Gastrocnemius medialis (tissue), 4 donors: ENCODE data around the gene SMG7. TPM values are rescaled to one million over a fixed set of nuclear protein-coding genes. Genes with fewer than 3 reads are reported as not detected.

Experiments used
- ATAC-seq, 2 donors: fragments of 150-250 bp; one replicate each; pipeline ENCODE4 v1.9.1; 2016
- DNase-seq, 2 donors: peaks; one replicate each; pipeline ENCODE4 v3.0.0-alpha.2; 2019
- H3K27ac ChIP-seq, 4 donors: fragments of 200-600 bp; sonication (generic); 1 replicate in 1 of 4; 2 replicates in 3 of 4; pipeline ENCODE4 v1.5.1; 2016 to 2018; ENCODE audit warnings: mild to moderate bottlenecking in 2 of 4, moderate library complexity in 1 of 4
- H3K27me3 ChIP-seq, 3 donors: fragments of 200-600 bp; sonication (generic) in 2 of 3; 1 replicate in 1 of 3; 2 replicates in 2 of 3; pipeline versions ENCODE4 v1.5.1 to v1.6.0; 2016 to 2019; ENCODE audit warnings: mild to moderate bottlenecking in 1 of 3, moderate library complexity in 1 of 3
- H3K36me3 ChIP-seq, 2 donors: fragments of 200-600 bp; sonication (generic) in 1 of 2; one replicate each; pipeline ENCODE4 v1.5.1; 2017 to 2018
- H3K4me1 ChIP-seq, 2 donors: fragments of 200-600 bp; sonication (generic) in 1 of 2; one replicate each; pipeline ENCODE4 v1.5.1; 2016 to 2017; ENCODE audit warnings: mild to moderate bottlenecking in 2 of 2
- H3K4me3 ChIP-seq, 4 donors: fragments of 200-600 bp; sonication (generic) in 3 of 4; 1 replicate in 1 of 4; 2 replicates in 3 of 4; pipeline ENCODE4 v1.5.1; 2016 to 2019; ENCODE audit warnings: mild to moderate bottlenecking in 2 of 4
- H3K9me3 ChIP-seq, 3 donors: fragments of 200-600 bp; sonication (generic) in 2 of 3; 1 replicate in 1 of 3; 2 replicates in 2 of 3; pipeline ENCODE4 v1.5.1; 2016 to 2019
- POLR2A ChIP-seq, 2 donors: fragments of 450-650 bp; IDR thresholded peaks; one replicate each; pipeline ENCODE4 v1.6.1; 2017; ENCODE audit warnings: antibody characterized with exemption in 2 of 2, mild to moderate bottlenecking in 2 of 2, moderate library complexity in 2 of 2
- in situ Hi-C, 4 donors: fragments of 200-750 bp; cut with MboI; loops; one replicate each; pipeline versions ENCODE4 v1.15.0 to v1.8.0; 2017; ENCODE audit warnings: low sequenced_read_pairs in 4 of 4
- intact Hi-C: fragments of 100-400 bp; cut with DNase I; formaldehyde crosslinking; loops from one replicate; pipeline ENCODE4 v1.15.1; 2023; ENCODE audit warnings: low total_unique reads
- total RNA-seq, 4 donors: library from RNA; depleted of rRNA; stranded (reverse); fragments of >200 nt; gene quantifications; one replicate each; pipeline versions ENCODE4 v1.1.0 to v1.2.3, GENCODE V29; 2016
- TF ChIP-seq, protein P1 (sequence below), 5 experiments: fragments of 450-650 bp in 3 of 5; fragments of 200-600 bp in 2 of 5; sonication (generic) in 2 of 5; IDR thresholded peaks in 4 of 5; conservative IDR thresholded peaks in 1 of 5; 1 replicate in 4 of 5; 2 replicates in 1 of 5; pipeline ENCODE4 v1.5.1; 2016 to 2019; ENCODE audit warnings: antibody characterized with exemption in 5 of 5, mild to moderate bottlenecking in 3 of 5, moderate library complexity in 3 of 5

SMG7 gene
- total RNA-seq, 4 donors from 2014 or later, result 19.2 to 28.7 (median 26.1) TPM

GRCh38 chr1:183522104-183522503, 49.8 kb downstream of the SMG7 start:
- ATAC-seq, result no peak
- intact Hi-C loops, result no loop called here
- peaks cover 0 to 33% of the 10 kb centered on the region in 2 donors for H3K36me3 ChIP-seq
- H3K4me1 ChIP-seq, result peaks cover 0 to 3% of the 10 kb centered on the region in 2 donors
- H3K27ac ChIP-seq, result no peak overlapping the region
- no peak overlapping the region for H3K4me3 ChIP-seq
- no peaks in the 10 kb centered on the region for H3K9me3 ChIP-seq
- in situ Hi-C loops, result no loop called here
- no peaks in the 10 kb centered on the region for H3K27me3 ChIP-seq
- no peak for DNase-seq
- no peak for TF ChIP-seq POLR2A (IDR thresholded peaks at IDR 0.05)
- TF ChIP-seq, protein P1, sequence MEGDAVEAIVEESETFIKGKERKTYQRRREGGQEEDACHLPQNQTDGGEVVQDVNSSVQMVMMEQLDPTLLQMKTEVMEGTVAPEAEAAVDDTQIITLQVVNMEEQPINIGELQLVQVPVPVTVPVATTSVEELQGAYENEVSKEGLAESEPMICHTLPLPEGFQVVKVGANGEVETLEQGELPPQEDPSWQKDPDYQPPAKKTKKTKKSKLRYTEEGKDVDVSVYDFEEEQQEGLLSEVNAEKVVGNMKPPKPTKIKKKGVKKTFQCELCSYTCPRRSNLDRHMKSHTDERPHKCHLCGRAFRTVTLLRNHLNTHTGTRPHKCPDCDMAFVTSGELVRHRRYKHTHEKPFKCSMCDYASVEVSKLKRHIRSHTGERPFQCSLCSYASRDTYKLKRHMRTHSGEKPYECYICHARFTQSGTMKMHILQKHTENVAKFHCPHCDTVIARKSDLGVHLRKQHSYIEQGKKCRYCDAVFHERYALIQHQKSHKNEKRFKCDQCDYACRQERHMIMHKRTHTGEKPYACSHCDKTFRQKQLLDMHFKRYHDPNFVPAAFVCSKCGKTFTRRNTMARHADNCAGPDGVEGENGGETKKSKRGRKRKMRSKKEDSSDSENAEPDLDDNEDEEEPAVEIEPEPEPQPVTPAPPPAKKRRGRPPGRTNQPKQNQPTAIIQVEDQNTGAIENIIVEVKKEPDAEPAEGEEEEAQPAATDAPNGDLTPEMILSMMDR (IDR thresholded peaks at IDR 0.05 in 4 of 5, conservative IDR thresholded peaks at IDR 0.05 in 1 of 5), result no peak

GRCh38 chr1:183528577-183528976, 56.3 kb downstream of the SMG7 start:
- no peak overlapping the region for H3K4me3 ChIP-seq
- H3K9me3 ChIP-seq, result no peaks in the 10 kb centered on the region
- no peak overlapping the region for H3K27ac ChIP-seq
- TF ChIP-seq POLR2A (IDR thresholded peaks at IDR 0.05), result no peak
- TF ChIP-seq, protein P1 (IDR thresholded peaks at IDR 0.05 in 4 of 5, conservative IDR thresholded peaks at IDR 0.05 in 1 of 5), result no peak
- intact Hi-C loops (no loop called here), in situ Hi-C loops (loop anchor here in 1 of 4 donors (25.0 kb wide), 1 partner anchor 666 kb away; no protein-coding TSS in a partner anchor)
- DNase-seq (no peak), ATAC-seq (no peak)
- peaks cover 0 to 55% of the 10 kb centered on the region in 2 donors for H3K36me3 ChIP-seq
- no peaks in the 10 kb centered on the region for H3K27me3 ChIP-seq
- no peaks in the 10 kb centered on the region for H3K4me1 ChIP-seq

DNA sequence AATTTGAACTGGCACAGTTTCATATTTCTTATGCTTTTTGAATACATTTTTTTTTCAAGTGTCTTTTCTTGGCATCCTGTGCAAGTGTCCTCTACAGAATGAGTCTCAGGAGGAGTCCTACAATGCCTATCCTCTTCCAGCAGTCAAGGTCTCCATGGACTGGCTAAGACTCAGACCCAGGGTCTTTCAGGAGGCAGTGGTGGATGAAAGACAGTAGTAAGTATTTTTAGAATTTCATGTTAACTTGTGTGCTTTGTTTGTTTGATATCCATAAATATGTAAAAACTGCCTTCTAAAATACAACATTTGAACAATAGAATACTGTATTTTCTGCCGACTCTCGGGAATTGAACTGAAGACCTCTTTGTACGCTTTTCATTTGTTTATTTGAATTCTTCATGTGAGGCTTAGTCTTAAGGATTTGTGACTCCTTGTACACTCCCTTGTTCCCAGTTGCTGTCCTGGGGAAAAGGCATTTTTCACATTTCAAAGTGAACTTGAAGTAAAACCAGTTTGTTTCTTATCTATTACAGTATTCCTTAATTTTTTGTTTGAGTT, 61.4 kb downstream of the SMG7 start:
- Histone ChIP-seq H3K27ac (no peak overlapping the region), H3K27me3 (no peaks in the 10 kb centered on the region), H3K9me3 (no peaks in the 10 kb centered on the region), H3K36me3 (peaks cover 0 to 68% of the 10 kb centered on the region in 2 donors), H3K4me1 (no peaks in the 10 kb centered on the region), H3K4me3 (no peak overlapping the region)
- in situ Hi-C loops, result loop anchor here in 1 of 4 donors (25.0 kb wide), 1 partner anchor 671 kb away; no protein-coding TSS in a partner anchor
- no peak for TF ChIP-seq POLR2A (IDR thresholded peaks at IDR 0.05)
- TF ChIP-seq, protein P1 (IDR thresholded peaks at IDR 0.05 in 4 of 5, conservative IDR thresholded peaks at IDR 0.05 in 1 of 5), result no peak
- ATAC-seq, result no peak
- no peak for DNase-seq
- intact Hi-C loops, result no loop called here

GRCh38 chr1:183537405-183537804, 65.1 kb downstream of the SMG7 start:
- H3K27me3 ChIP-seq, result no peaks in the 10 kb centered on the region
- H3K4me3 ChIP-seq, result no peak overlapping the region
- H3K9me3 ChIP-seq, result no peaks in the 10 kb centered on the region
- in situ Hi-C loops, result loop anchor here in 1 of 4 donors (25.0 kb wide), 1 partner anchor 675 kb away; no protein-coding TSS in a partner anchor
- TF ChIP-seq POLR2A (IDR thresholded peaks at IDR 0.05), result no peak
- TF ChIP-seq, protein P1 (IDR thresholded peaks at IDR 0.05 in 4 of 5, conservative IDR thresholded peaks at IDR 0.05 in 1 of 5), result no peak
- H3K36me3 ChIP-seq, result peaks cover 0 to 83% of the 10 kb centered on the region in 2 donors
- H3K27ac ChIP-seq, result no peak overlapping the region
- DNase-seq, result no peak
- intact Hi-C loops, result no loop called here
- no peaks in the 10 kb centered on the region for H3K4me1 ChIP-seq
- ATAC-seq, result no peak
